H54 (cell line): ENCODE data around the gene NFE2L3.
"Not testable (repeated sequence)": the region's sequence is repeated elsewhere in the genome, so short reads cannot be mapped to it uniquely, and the experiment has no call there.

Source experiments
- DNase-seq: peaks from one replicate; pipeline ENCODE4 v3.0.0; 2011; ENCODE audit warnings: low spot score, mixed read lengths; ENCODE audit not compliant: insufficient read length
- FAIRE-seq: peaks from 3 replicates; lab custom pipeline; 2011; peaks lifted over from hg19 to GRCh38; lab: Jason Lieb, UNC
- POLR2A ChIP-seq: IDR thresholded peaks from 2 replicates; pipeline ENCODE4 v1.6.1; 2011; ENCODE audit warnings: low read depth, mild to moderate bottlenecking, low read length

NFE2L3 gene

DNA sequence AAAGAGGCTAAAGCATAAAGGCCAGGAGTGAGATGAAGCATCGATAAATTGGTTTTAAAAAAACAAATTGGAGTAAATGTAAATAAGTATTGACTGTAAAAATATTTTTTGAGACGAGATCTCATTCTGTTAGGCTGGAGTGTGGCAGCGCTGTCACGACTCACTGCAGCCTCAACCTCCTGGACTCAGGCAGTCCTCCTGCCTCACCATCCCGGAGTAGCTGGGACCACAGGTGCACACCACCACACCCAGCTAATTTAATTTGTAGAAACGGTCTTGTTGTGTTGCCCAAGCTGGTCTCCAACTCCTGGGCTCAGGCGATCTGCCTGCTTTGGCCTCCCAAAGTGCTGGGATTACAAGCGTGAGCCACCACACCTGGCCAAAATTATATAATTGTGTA lies 30.7 kb downstream of the NFE2L3 start:
- DNase-seq (no peak), FAIRE-seq (no peak)
- TF ChIP-seq POLR2A: no peak

DNA sequence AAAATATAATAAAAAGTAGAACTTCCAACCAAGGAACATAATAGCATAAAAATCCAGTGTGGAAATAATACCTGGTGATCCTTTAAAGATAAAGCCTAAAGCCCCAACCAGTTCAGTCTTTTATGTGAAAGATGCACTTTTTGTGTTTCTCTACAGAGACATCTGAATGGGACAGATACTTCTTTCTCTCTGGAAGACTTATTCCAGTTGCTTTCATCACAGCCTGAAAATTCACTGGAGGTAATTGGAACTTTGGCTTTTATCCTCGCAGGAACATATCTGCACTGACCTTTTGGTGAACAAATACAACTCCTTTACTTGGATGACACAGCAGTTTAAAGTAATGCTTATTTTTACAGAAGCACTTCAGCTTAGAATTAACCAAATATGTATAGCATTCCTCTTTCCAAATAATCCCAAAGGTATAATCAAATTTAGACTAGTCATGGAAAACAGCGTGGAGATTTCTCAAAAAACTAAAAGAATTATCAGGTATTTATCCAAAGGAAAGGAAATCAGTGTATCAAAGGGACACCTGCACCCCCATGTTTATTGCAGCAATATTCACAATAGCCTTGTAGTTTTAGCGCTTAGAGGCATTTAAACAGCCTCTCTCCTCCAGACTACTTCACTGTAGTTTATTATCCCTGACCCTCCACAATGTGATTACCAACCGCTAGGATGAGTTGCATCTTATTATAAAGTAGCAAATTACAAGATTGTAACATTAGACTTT lies 31.7 kb downstream of the NFE2L3 start:
- no peak for DNase-seq
- FAIRE-seq: no peak
- no peak for TF ChIP-seq POLR2A

- DNase-seq, FAIRE-seq: not testable (repeated sequence)
These were observed 32.5 kb downstream of the NFE2L3 start for GRCh38 chr7:26184281-26185101.

DNA sequence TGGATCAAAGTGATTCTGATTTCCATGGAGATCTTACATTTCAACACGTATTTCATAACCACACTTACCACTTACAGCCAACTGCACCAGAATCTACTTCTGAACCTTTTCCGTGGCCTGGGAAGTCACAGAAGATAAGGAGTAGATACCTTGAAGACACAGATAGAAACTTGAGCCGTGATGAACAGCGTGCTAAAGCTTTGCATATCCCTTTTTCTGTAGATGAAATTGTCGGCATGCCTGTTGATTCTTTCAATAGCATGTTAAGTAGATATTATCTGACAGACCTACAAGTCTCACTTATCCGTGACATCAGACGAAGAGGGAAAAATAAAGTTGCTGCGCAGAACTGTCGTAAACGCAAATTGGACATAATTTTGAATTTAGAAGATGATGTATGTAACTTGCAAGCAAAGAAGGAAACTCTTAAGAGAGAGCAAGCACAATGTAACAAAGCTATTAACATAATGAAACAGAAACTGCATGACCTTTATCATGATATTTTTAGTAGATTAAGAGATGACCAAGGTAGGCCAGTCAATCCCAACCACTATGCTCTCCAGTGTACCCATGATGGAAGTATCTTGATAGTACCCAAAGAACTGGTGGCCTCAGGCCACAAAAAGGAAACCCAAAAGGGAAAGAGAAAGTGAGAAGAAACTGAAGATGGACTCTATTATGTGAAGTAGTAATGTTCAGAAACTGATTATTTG lies 33.3 kb downstream of the NFE2L3 start:
- TF ChIP-seq POLR2A: no peak
- DNase-seq: no peak

DNA sequence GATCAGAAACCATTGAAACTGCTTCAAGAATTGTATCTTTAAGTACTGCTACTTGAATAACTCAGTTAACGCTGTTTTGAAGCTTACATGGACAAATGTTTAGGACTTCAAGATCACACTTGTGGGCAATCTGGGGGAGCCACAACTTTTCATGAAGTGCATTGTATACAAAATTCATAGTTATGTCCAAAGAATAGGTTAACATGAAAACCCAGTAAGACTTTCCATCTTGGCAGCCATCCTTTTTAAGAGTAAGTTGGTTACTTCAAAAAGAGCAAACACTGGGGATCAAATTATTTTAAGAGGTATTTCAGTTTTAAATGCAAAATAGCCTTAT lies 33.8 kb downstream of the NFE2L3 start:
- DNase-seq: no peak
- FAIRE-seq: no peak
- TF ChIP-seq POLR2A: no peak

More for the DNA sequence above, 33.3 kb downstream of the NFE2L3 start:
- no peak for FAIRE-seq

DNA sequence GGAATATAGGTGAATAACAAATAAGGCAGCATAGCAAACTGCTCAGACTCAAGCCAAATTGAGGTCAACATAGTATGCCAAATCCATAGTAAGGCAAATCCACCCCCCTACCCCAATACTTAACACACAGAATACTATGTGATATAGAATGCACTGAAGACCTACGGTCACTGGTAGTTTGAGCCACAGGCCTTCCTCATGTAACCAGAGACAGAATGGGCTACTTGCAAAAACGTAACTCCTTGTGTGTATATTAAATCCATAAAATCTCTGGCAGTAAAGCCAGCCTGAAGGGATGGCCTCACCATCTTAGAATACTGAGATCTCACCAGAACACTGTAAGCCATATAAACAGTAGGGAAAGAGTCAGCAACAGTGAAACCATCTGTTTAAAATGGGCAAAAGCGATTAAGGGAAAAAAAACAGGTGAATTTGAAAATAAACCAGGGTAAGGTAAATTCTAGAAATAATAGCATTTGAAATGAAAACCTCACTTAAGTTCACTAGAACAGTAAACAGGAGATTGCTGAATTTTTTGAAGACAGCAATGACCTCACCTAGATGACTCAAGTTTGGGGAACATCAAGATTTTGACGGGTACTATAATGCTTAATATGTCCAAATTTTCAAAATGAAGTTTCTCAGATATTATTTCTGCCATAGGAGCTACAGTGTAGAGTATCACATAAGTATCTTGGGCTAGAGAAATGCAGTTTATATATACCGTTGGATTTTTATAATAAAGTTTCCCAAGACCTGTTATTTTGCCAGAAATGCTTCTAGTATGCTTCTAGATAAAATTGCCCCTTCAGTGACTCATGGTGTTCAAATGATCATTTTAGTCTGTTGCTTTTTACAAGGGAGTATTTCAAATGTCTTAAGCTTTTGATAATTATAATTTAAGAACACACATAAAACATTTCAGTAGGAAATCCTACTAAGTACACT lies 34.6 kb downstream of the NFE2L3 start:
- TF ChIP-seq POLR2A: no peak
- FAIRE-seq (no peak), DNase-seq (no peak)

DNA sequence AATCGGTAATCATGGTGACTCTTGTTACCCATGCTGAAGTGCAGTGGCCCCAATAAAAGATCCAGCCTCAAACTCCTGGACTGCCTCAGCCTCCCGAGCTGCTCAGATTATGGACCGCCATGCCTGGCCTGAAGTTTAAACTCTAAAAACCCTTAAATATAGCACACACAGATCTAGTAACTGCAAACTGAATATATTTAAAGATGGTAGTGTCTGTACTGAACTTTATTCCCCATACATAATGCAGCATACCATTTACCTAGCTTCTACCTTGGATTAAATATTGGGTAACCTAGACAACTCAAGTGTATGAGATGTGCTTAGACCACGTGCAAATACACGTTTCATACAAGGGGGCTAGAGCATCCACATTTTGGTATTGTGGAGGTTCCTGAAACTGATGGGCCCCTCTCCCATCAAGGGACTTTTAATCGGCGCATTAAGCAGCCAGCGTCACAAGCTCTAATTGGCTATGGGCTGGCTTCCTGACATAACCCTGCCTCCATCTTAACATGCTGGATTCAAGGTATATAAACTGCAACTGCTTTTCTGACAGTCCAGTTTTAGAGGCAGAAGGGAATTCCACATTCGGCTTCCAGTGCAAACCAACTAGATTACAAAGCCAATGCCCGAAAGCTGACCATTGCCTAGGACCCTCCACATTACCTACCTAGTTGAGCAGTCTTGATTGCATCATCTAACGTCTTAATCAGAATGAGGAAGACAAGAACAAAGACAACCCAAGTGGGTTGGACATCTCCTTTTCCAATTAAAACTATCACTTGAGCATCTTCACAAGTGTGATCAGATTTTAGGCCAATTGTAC lies 35.6 kb downstream of the NFE2L3 start:
- DNase-seq (no peak), FAIRE-seq (no peak)
- no peak for TF ChIP-seq POLR2A

DNA sequence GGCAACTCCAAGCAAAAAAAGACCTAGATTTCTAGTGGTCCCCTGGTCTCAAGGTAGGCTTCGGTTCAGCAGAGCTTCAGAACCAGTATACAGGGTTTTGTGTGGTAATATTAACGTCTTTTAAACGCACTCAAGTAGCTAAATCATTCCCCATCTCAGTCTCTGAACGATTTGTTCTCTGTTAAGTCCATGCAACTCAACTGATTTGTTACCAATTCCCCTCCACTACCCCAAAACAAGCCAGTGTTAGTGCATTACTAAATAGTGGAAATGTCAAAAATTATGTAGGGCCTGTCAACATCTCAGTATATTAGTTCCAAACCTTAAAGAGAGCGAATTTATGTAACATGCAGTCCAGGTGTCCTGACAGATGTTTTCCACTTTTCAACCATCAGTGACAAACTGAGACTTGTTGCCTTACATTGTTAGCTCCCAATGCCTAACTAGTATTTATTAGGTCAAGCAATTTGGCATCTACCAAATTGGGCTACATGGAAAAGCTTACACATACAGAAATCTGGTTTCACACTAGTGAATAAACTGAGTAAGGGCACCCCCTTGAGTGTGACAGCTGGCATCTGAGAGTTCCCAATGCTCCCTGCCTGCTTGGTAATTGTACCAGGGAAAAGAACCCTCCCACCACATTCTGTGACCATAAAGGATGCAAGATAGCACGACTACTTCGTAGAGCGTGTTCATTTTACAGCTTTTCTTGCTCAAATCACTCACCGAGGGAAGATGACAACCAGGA lies 36.4 kb downstream of the NFE2L3 start:
- FAIRE-seq (peak; percentile 15), DNase-seq (no peak)
- TF ChIP-seq POLR2A: no peak

DNA sequence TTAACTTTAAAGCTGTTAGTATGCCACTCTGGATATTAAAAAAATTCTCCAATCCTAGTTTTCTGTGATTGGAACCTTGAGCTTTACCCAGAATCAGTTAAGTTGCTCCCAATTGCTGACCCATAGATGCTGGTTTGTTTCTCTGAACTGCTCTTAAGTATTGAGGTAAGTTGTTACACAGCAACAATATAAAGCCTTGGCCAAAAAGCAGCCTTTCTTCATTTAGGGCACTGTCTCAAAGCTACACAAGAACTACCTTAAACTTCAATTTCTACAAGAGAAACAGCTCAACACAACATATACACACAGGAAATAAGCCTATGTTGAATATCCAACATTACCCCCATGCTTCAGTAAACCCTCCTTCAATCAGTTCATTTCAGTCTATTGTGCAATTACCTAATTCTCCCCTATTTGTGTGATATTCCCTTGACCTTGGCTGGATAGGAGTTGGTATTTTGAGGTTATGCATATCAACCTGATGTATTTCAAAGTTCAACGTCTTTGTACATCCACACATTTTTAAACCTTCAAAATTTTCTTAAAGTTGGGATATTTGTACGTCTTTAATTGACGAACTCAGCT lies 37.1 kb downstream of the NFE2L3 start:
- FAIRE-seq (peak; percentile 41), DNase-seq (no peak)
- no peak for TF ChIP-seq POLR2A

DNA sequence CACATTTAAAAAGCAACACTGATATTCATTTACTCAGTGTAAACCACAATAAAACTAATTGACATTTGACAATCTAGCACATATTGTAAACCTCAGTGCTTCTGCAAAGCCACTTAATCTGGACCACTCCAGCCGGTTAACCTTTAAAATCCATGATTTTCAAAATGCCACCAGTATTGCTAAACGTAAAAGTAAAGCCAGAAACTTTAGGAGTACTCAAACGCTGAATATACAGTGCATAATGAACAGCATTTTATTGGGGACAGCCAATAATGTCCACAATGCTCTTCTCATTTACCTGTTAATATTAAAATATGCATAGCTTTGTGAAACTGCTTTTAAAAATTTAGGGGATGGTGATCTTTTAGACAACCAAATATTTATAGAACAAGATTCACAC lies 37.7 kb downstream of the NFE2L3 start:
- no peak for FAIRE-seq
- DNase-seq: no peak
- no peak for TF ChIP-seq POLR2A

DNA sequence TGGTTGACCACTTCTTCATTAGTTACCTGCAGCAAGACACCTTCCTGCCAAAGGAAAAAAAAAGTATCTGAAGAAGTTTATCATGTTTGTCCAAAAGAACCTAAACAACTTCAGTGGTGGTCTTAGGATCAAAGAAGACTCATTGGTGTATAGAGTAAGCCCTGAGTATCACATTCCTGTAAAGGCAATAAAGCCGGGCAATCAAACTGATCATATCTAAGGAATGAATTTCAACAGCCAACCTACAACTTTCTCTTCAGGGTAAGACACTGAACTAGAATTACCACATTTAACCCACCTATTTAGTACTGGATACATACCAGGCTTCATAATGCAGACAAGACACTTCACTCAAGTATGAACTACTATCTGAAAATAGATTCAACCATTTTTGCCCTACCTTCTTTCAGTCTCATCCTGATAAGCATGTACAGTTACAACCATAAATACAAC lies 38.4 kb downstream of the NFE2L3 start:
- TF ChIP-seq POLR2A: no peak

More for the DNA sequence above, 38.4 kb downstream of the NFE2L3 start:
- FAIRE-seq: no peak
- DNase-seq: no peak
